Measurements from ENCODE around the gene CTIF. TPM values are rescaled to one million over a fixed set of nuclear protein-coding genes. Genes with fewer than 3 reads are reported as not detected.

Gene CTIF
- total RNA-seq, 1 experiment from 2014 or later = 26.5 TPM

DNA sequence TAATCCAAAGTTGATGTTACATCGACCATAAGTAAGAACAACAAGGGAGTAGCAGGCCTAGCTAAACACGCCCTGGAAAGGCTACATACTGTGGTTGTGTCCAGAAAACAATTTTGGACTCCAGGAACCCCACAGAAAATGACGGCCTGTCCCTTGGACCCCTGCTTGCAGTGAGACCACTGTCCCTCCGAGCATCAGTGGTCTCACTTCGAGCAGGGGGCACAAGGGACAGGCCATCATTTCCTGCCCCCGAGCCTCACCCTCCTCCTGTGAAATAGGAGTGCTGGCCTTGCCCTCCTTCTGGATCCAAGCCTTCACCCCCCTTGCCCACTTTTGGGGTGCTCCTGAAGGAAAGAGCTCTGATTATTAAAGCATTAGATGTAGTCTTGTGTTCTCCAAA, 144.4 kb downstream of the CTIF start:
- Histone ChIP-seq H3K36me3 (ENCODE audit: control insufficient read depth, insufficient read depth, low read length) (no peaks in the 10 kb centered on the region), H3K27me3 (ENCODE audit: control insufficient read depth, insufficient read depth, low read length) (no peaks in the 10 kb centered on the region), H3K9me3 (ENCODE audit: control insufficient read depth, insufficient read depth, low read depth, low read length) (no peaks in the 10 kb centered on the region), H3K4me3 (ENCODE audit: low read depth in 2 of 2, low read length in 2 of 2) (no peak overlapping the region), H3K4me1 (ENCODE audit: control insufficient read depth, insufficient read depth, low read length) (no peaks in the 10 kb centered on the region), H3K27ac (ENCODE audit: low read length) (no peak overlapping the region)
- ChIA-PET POLR2A (no interaction called here), CTCF (no interaction called here)
- BruUV-seq (replicated peaks) = no TSS peak
- intact Hi-C loops (cut with micrococcal nuclease; ENCODE audit: unreplicated experiment) (no loop called here), in situ Hi-C loops (cut with HindIII; ENCODE audit: low pct_unique_long_range_greater_than_20kb, low sequenced_read_pairs) (no loop called here)
- TF ChIP-seq, protein P1, sequence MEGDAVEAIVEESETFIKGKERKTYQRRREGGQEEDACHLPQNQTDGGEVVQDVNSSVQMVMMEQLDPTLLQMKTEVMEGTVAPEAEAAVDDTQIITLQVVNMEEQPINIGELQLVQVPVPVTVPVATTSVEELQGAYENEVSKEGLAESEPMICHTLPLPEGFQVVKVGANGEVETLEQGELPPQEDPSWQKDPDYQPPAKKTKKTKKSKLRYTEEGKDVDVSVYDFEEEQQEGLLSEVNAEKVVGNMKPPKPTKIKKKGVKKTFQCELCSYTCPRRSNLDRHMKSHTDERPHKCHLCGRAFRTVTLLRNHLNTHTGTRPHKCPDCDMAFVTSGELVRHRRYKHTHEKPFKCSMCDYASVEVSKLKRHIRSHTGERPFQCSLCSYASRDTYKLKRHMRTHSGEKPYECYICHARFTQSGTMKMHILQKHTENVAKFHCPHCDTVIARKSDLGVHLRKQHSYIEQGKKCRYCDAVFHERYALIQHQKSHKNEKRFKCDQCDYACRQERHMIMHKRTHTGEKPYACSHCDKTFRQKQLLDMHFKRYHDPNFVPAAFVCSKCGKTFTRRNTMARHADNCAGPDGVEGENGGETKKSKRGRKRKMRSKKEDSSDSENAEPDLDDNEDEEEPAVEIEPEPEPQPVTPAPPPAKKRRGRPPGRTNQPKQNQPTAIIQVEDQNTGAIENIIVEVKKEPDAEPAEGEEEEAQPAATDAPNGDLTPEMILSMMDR (IDR thresholded peaks at IDR 0.05) = no peak
- no peak for TF ChIP-seq TCF7L2 (IDR thresholded peaks at IDR 0.05; ENCODE audit: low read depth, low read length)
- TF ChIP-seq POLR2AphosphoS5 (IDR thresholded peaks at IDR 0.05; ENCODE audit: low read depth, low read length) = no peak
- TF ChIP-seq, protein P2, sequence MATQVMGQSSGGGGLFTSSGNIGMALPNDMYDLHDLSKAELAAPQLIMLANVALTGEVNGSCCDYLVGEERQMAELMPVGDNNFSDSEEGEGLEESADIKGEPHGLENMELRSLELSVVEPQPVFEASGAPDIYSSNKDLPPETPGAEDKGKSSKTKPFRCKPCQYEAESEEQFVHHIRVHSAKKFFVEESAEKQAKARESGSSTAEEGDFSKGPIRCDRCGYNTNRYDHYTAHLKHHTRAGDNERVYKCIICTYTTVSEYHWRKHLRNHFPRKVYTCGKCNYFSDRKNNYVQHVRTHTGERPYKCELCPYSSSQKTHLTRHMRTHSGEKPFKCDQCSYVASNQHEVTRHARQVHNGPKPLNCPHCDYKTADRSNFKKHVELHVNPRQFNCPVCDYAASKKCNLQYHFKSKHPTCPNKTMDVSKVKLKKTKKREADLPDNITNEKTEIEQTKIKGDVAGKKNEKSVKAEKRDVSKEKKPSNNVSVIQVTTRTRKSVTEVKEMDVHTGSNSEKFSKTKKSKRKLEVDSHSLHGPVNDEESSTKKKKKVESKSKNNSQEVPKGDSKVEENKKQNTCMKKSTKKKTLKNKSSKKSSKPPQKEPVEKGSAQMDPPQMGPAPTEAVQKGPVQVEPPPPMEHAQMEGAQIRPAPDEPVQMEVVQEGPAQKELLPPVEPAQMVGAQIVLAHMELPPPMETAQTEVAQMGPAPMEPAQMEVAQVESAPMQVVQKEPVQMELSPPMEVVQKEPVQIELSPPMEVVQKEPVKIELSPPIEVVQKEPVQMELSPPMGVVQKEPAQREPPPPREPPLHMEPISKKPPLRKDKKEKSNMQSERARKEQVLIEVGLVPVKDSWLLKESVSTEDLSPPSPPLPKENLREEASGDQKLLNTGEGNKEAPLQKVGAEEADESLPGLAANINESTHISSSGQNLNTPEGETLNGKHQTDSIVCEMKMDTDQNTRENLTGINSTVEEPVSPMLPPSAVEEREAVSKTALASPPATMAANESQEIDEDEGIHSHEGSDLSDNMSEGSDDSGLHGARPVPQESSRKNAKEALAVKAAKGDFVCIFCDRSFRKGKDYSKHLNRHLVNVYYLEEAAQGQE (IDR thresholded peaks at IDR 0.05; ENCODE audit: insufficient read depth in 1 of 2, low read depth in 2 of 2, low read length in 1 of 2) = no peak
- no peak for TF ChIP-seq SIN3A (IDR thresholded peaks at IDR 0.05; ENCODE audit: borderline replicate concordance, insufficient read depth, low read depth, low read length)
- DNase-seq (ENCODE audit: low read depth, low spot score) (no peak), ATAC-seq (no peak)

DNA sequence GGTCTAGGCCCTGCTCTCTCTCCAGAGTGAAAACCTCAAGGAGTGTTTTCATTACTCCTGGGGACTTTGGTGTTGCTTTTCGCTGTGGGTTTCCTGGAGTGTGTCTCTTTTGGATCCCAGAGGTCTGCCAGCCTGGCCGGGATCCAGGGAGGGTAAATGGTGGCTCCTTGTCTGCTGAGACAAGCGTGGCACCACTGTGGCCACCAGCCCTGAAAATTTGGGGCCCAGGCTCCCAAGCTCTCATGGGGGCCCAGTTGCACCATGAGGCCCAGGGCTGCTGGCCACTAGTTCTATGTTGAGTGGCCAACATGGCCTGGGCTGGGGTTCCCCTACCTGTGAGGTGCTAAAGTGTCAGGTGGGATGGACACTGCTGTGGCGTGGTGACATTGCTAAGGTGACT, 144.8 kb downstream of the CTIF start:
- H3K27me3 ChIP-seq (ENCODE audit: control insufficient read depth, insufficient read depth, low read length) = no peaks in the 10 kb centered on the region
- intact Hi-C loops (cut with micrococcal nuclease; ENCODE audit: unreplicated experiment) (no loop called here), in situ Hi-C loops (cut with HindIII; ENCODE audit: low pct_unique_long_range_greater_than_20kb, low sequenced_read_pairs) (no loop called here)
- ATAC-seq = no peak
- H3K4me3 ChIP-seq (ENCODE audit: low read depth in 2 of 2, low read length in 2 of 2) = no peak overlapping the region
- no peak for DNase-seq (ENCODE audit: low read depth, low spot score)
- TF ChIP-seq POLR2AphosphoS5 (IDR thresholded peaks at IDR 0.05; ENCODE audit: low read depth, low read length) (no peak), SIN3A (IDR thresholded peaks at IDR 0.05; ENCODE audit: borderline replicate concordance, insufficient read depth, low read depth, low read length) (no peak), TCF7L2 (IDR thresholded peaks at IDR 0.05; ENCODE audit: low read depth, low read length) (no peak)
- TF ChIP-seq, protein P2 (IDR thresholded peaks at IDR 0.05; ENCODE audit: insufficient read depth in 1 of 2, low read depth in 2 of 2, low read length in 1 of 2) = no peak
- TF ChIP-seq, protein P1 (IDR thresholded peaks at IDR 0.05) = no peak
- H3K9me3 ChIP-seq (ENCODE audit: control insufficient read depth, insufficient read depth, low read depth, low read length) = no peaks in the 10 kb centered on the region
- ChIA-PET POLR2A (no interaction called here), CTCF (no interaction called here)
- no peak overlapping the region for H3K27ac ChIP-seq (ENCODE audit: low read length)
- H3K36me3 ChIP-seq (ENCODE audit: control insufficient read depth, insufficient read depth, low read length) = no peaks in the 10 kb centered on the region
- BruUV-seq (replicated peaks) = no TSS peak
- no peaks in the 10 kb centered on the region for H3K4me1 ChIP-seq (ENCODE audit: control insufficient read depth, insufficient read depth, low read length)
